ENCODE data around the gene KIAA1217. TPM values are rescaled to one million over a fixed set of nuclear protein-coding genes. Genes with fewer than 3 reads are reported as not detected.

KIAA1217 gene
- total RNA-seq, 1 experiment from 2014 or later: 171 TPM

DNA sequence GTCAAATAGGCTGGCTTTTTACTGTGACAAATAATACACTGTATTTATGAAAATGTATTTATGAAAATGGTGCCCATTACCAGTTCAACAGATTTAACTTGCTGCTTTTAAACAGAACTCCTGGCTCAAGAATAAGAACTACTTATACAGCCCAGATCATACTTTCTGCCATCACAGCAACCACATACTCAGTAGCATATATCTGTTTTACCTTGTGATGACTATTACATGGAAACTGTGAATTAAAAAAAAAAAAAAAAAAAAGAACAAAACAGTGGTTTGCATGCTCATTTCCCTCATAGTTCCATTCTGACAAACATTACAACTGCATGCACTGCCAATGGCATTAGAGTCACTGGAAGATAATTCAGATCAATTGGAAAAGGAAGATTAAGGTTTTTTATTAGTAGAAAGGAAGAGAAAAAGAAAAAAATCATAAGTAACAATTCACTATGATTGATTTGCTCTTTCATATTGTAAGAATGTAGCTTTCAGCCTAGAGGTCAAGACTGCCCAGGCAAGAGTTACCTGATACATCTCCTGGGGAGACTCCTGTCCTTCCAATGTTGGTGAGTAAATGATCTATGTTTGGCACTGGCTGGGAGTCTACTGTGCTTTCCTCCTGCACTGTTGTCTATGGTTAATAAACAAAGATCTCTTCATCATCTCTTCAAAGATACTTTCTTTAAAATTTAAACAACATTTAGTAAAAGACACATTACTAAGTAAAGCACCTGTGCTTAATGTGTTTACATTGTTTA is 381.9 kb downstream of the KIAA1217 start:
- TF ChIP-seq, protein P1, sequence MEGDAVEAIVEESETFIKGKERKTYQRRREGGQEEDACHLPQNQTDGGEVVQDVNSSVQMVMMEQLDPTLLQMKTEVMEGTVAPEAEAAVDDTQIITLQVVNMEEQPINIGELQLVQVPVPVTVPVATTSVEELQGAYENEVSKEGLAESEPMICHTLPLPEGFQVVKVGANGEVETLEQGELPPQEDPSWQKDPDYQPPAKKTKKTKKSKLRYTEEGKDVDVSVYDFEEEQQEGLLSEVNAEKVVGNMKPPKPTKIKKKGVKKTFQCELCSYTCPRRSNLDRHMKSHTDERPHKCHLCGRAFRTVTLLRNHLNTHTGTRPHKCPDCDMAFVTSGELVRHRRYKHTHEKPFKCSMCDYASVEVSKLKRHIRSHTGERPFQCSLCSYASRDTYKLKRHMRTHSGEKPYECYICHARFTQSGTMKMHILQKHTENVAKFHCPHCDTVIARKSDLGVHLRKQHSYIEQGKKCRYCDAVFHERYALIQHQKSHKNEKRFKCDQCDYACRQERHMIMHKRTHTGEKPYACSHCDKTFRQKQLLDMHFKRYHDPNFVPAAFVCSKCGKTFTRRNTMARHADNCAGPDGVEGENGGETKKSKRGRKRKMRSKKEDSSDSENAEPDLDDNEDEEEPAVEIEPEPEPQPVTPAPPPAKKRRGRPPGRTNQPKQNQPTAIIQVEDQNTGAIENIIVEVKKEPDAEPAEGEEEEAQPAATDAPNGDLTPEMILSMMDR (IDR thresholded peaks at IDR 0.05; ENCODE audit: insufficient read depth in 1 of 2, low read depth in 1 of 2, low read length in 1 of 2, severe bottlenecking in 1 of 2, unreplicated experiment in 1 of 2): no peak
- no peak overlapping the region for H3K4me3 Mint-ChIP-seq (ENCODE audit: unreplicated experiment)
- Histone ChIP-seq H3K9me3 (no peaks in the 10 kb centered on the region), H3K4me3 (ENCODE audit: low read depth, low read length) (no peak overlapping the region), H3K27me3 (replicated peaks; ENCODE audit: control insufficient read depth, insufficient read depth, low read length) (no peaks in the 10 kb centered on the region), H3K4me1 (no peaks in the 10 kb centered on the region), H3K36me3 (ENCODE audit: control insufficient read depth, insufficient read depth, low read length) (no peaks in the 10 kb centered on the region; the same call in 1 of the 2 replicates)
- no peaks in the 10 kb centered on the region for H3K27me3 Mint-ChIP-seq (ENCODE audit: insufficient read depth, unreplicated experiment)
- peaks cover 78% of the 10 kb centered on the region for H3K36me3 Mint-ChIP-seq (ENCODE audit: insufficient read depth, unreplicated experiment)
- POLR2A ChIA-PET: no interaction called here
- CTCF ChIA-PET: no interaction called here
- BruUV-seq (replicated peaks): no TSS peak
- no peak for DNase-seq
- no peaks in the 10 kb centered on the region for H3K9me3 Mint-ChIP-seq (ENCODE audit: unreplicated experiment)
- intact Hi-C loops (cut with micrococcal nuclease; ENCODE audit: unreplicated experiment): no loop called here
- H3K27ac Mint-ChIP-seq (ENCODE audit: unreplicated experiment): no peak overlapping the region
- H3K4me1 Mint-ChIP-seq (ENCODE audit: low read depth, unreplicated experiment): no peaks in the 10 kb centered on the region

DNA sequence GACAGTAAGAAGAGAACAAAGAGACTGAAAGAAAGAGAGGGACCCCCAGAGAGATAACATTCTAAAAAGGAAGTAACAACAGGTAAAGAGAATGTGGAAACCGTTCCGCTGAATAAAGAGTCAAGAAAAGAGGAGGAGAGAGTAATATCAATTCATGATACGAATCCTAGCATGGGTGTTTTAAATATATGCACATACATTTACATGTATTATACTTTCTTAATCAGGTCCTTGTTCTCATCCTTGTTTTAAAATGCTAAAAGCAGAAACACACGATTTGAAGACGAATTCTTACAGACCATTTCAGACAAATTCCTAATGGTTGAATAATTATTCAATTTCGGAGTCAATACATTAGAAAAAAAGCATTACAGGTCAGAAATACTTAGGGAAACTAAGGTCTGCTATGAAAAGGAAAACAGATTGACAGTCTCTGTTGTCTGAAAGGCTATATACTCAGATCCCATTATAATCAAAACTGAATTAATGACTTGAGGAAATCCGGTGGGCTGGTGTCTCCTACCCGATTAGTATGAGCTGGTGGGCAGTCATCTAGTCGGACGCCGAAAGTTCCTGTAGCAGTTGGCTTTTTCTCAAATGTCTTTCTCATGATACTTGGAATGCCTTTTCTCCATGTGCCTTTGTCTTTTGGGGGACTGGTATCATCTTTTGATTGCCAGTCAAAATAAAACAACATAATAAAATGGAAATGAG is 387.4 kb downstream of the KIAA1217 start:
- H3K9me3 Mint-ChIP-seq (ENCODE audit: unreplicated experiment): no peaks in the 10 kb centered on the region
- intact Hi-C loops (cut with micrococcal nuclease; ENCODE audit: unreplicated experiment): no loop called here
- no TSS peak for BruUV-seq (replicated peaks)
- DNase-seq: no peak
- peaks cover 73% of the 10 kb centered on the region for H3K36me3 Mint-ChIP-seq (ENCODE audit: insufficient read depth, unreplicated experiment)
- no peak overlapping the region for H3K27ac Mint-ChIP-seq (ENCODE audit: unreplicated experiment)
- TF ChIP-seq, protein P1 (IDR thresholded peaks at IDR 0.05; ENCODE audit: insufficient read depth in 1 of 2, low read depth in 1 of 2, low read length in 1 of 2, severe bottlenecking in 1 of 2, unreplicated experiment in 1 of 2): no peak
- Histone ChIP-seq H3K4me1 (no peaks in the 10 kb centered on the region), H3K36me3 (ENCODE audit: control insufficient read depth, insufficient read depth, low read length) (no peaks in the 10 kb centered on the region; the same call in none of the 2 replicates), H3K4me3 (ENCODE audit: low read depth, low read length) (no peak overlapping the region), H3K27me3 (replicated peaks; ENCODE audit: control insufficient read depth, insufficient read depth, low read length) (no peaks in the 10 kb centered on the region), H3K9me3 (no peaks in the 10 kb centered on the region)
- no peaks in the 10 kb centered on the region for H3K27me3 Mint-ChIP-seq (ENCODE audit: insufficient read depth, unreplicated experiment)
- H3K4me3 Mint-ChIP-seq (ENCODE audit: unreplicated experiment): no peak overlapping the region
- POLR2A ChIA-PET: no interaction called here
- no peaks in the 10 kb centered on the region for H3K4me1 Mint-ChIP-seq (ENCODE audit: low read depth, unreplicated experiment)
- CTCF ChIA-PET: no interaction called here

DNA sequence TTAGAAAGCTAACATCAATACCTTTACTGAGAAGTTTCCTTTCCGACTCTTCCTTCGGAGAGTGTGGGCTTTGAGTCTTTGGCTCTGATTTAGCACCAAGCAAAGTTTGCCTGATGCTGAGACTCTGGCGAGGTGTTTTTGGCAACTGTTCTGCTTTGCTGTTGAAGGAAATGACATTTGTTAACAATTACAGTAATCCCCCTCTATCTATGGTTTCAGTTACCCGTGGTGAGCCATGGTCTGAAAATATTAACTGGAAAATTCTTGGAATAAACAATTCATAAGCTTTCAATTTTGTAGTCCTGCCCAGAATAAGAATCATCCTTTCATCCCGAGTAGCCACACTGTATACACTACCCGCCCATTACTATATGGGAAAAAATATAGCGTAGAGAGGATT is 388.5 kb downstream of the KIAA1217 start:
- CTCF ChIA-PET: interaction anchor here (1.0 kb wide), 1 partner anchor 21 kb away, joined by 3 read pairs; no protein-coding TSS in a partner anchor
- intact Hi-C loops (cut with micrococcal nuclease; ENCODE audit: unreplicated experiment): no loop called here
- no peaks in the 10 kb centered on the region; the same call in none of the 2 replicates for H3K36me3 ChIP-seq (ENCODE audit: control insufficient read depth, insufficient read depth, low read length)

More for the DNA sequence above, 388.5 kb downstream of the KIAA1217 start:
- no peak overlapping the region for H3K4me3 Mint-ChIP-seq (ENCODE audit: unreplicated experiment)
- no TSS peak for BruUV-seq (replicated peaks)
- Histone ChIP-seq H3K9me3 (no peaks in the 10 kb centered on the region), H3K27me3 (replicated peaks; ENCODE audit: control insufficient read depth, insufficient read depth, low read length) (no peaks in the 10 kb centered on the region), H3K4me3 (ENCODE audit: low read depth, low read length) (no peak overlapping the region), H3K4me1 (no peaks in the 10 kb centered on the region)
- no peak for DNase-seq
- no peaks in the 10 kb centered on the region for H3K9me3 Mint-ChIP-seq (ENCODE audit: unreplicated experiment)
- no peak overlapping the region for H3K27ac Mint-ChIP-seq (ENCODE audit: unreplicated experiment)
- no peaks in the 10 kb centered on the region for H3K27me3 Mint-ChIP-seq (ENCODE audit: insufficient read depth, unreplicated experiment)
- H3K36me3 Mint-ChIP-seq (ENCODE audit: insufficient read depth, unreplicated experiment): peaks cover 70% of the 10 kb centered on the region
- H3K4me1 Mint-ChIP-seq (ENCODE audit: low read depth, unreplicated experiment): no peaks in the 10 kb centered on the region
- POLR2A ChIA-PET: no interaction called here
- TF ChIP-seq, protein P1 (IDR thresholded peaks at IDR 0.05; ENCODE audit: insufficient read depth in 1 of 2, low read depth in 1 of 2, low read length in 1 of 2, severe bottlenecking in 1 of 2, unreplicated experiment in 1 of 2): no peak

Small RNAs within 50 kb of the gene (microRNA-seq; reads per million reads assigned to microRNA genes)
- gene MIR603: not detected

All from Caco-2 (cell line).